ENCODE data around the gene RNF39.

GRCh38 chr6:30075790-30076732 lies 492 bp upstream of the RNF39 start:
- TF ChIP-seq CTCF (conservative IDR thresholded peaks at IDR 0.05; ENCODE audit: low read depth, low read length): peak; percentile 64
- TF ChIP-seq EZH2 (IDR thresholded peaks at IDR 0.05; ENCODE audit: borderline replicate concordance, low read depth, low read length, poor library complexity, severe bottlenecking): no peak
